ENCODE results near the gene TMEM258.

DNA sequence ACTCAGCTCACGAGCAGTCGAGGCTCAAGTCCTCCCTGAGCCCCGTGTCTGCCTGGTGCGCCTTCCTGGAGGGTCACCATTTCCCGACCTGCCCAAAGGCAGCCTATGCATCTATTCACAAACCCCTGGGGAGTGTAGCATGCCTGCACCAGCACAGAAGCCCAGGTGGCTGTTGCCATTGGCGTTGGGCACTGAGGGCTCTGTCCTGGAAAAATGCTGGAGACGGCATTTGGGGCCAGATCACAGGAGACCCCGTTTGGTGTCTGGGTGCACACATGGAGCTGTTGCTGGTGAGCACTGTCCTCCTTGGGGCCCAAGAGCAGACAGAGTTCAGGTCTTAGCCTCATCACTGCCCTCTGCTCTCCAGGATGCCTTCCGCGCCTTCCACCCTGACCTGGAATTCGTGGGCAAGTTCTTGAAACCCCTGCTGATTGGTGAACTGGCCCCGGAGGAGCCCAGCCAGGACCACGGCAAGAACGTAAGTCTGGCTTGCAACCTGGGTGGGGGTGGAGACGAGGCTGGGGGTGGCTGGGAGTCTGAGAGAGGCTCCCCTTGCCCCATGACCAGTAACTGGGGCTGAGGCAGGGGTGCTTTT, 45.1 kb upstream of the TMEM258 start:
- TF ChIP-seq, protein P1, sequence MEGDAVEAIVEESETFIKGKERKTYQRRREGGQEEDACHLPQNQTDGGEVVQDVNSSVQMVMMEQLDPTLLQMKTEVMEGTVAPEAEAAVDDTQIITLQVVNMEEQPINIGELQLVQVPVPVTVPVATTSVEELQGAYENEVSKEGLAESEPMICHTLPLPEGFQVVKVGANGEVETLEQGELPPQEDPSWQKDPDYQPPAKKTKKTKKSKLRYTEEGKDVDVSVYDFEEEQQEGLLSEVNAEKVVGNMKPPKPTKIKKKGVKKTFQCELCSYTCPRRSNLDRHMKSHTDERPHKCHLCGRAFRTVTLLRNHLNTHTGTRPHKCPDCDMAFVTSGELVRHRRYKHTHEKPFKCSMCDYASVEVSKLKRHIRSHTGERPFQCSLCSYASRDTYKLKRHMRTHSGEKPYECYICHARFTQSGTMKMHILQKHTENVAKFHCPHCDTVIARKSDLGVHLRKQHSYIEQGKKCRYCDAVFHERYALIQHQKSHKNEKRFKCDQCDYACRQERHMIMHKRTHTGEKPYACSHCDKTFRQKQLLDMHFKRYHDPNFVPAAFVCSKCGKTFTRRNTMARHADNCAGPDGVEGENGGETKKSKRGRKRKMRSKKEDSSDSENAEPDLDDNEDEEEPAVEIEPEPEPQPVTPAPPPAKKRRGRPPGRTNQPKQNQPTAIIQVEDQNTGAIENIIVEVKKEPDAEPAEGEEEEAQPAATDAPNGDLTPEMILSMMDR (IDR thresholded peaks at IDR 0.05): no peak
- no peak for TF ChIP-seq POLR2A (IDR thresholded peaks at IDR 0.05)
